Mucosa of descending colon (tissue), 3 donors: ENCODE data around the gene ZNF329. TPM values are rescaled to one million over a fixed set of nuclear protein-coding genes. Genes with fewer than 3 reads are reported as not detected.

Source experiments
- ATAC-seq: fragments of 200-7000 bp; cut with Tn5 transposase; one replicate; pipeline ENCODE4 v1.9.1; 2020; ENCODE audit warnings: mild to moderate bottlenecking, moderate library complexity
- DNase-seq, 3 donors: peaks; one replicate each; pipeline ENCODE4 v3.0.0-alpha.2; 2020
- H3K36me3 ChIP-seq: fragments of 200-600 bp; one replicate; pipeline ENCODE4 v1.8.0; 2021; ENCODE audit warnings: low read depth, mild to moderate bottlenecking
- H3K4me1 ChIP-seq: fragments of 200-600 bp; one replicate; pipeline ENCODE4 v1.8.0; 2021; ENCODE audit warnings: low read depth, mild to moderate bottlenecking
- H3K4me3 ChIP-seq: fragments of 200-600 bp; one replicate; pipeline ENCODE4 v1.8.0; 2021; ENCODE audit warnings: mild to moderate bottlenecking
- H3K9me3 ChIP-seq: fragments of 200-600 bp; one replicate; pipeline ENCODE4 v1.8.0; 2021; ENCODE audit warnings: mild to moderate bottlenecking
- intact Hi-C, 2 donors: fragments of 100-400 bp; cut with DNase I in 1 of 2; cut with micrococcal nuclease in 1 of 2; formaldehyde crosslinking; loops; one replicate each; pipeline versions ENCODE4 v1.11.0 to v1.11.1; 2022; cut with DNase I, micrococcal nuclease
- total RNA-seq, 3 donors: library from RNA; stranded (reverse); fragmentation: NEBNext Ultra II Directional in 2 of 3; extraction: Animal tissue kit (Norgen Biotek cat#: 25700) in 2 of 3; gene quantifications; one replicate each; pipeline versions ENCODE4 v1.2.1 to v1.2.4, GENCODE V29; 2021 to 2023
- TF ChIP-seq, protein P1 (sequence below): fragments of 200-600 bp; IDR thresholded peaks from one replicate; pipeline ENCODE4 v1.8.0; 2022; ENCODE audit warnings: antibody characterized with exemption, mild to moderate bottlenecking
- donor health status: DM: no; HTN: no; CAD: no; lungs with moderate emphysema.
- donor health status: DM: no; HTN: no; CAD: no.
- donor health status: DM: no; HTN: yes; CAD: no.

The ZNF329 gene
- total RNA-seq, 3 donors from 2014 or later = 3.5 to 10.3 (median 4.9) TPM

DNA sequence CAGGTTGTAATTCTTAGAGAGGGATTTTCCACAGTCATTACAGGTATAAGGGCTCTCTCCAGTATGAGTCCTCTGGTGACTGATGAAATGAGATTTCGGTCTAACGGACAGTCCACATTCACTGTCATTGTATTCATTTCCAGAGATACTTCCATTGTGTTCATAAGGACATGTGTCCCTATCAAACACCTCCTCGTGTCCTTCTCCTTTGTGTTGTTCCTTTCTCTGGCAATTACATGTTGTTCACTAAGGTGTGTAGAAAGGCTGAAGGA lies 42.1 kb downstream of the ZNF329 start:
- intact Hi-C loops = no loop called here
- DNase-seq (no peak), ATAC-seq (no peak)
- Histone ChIP-seq H3K4me3 (no peak overlapping the region), H3K9me3 (peaks cover 97% of the 10 kb centered on the region), H3K36me3 (no peaks in the 10 kb centered on the region), H3K4me1 (no peaks in the 10 kb centered on the region)
- TF ChIP-seq, protein P1, sequence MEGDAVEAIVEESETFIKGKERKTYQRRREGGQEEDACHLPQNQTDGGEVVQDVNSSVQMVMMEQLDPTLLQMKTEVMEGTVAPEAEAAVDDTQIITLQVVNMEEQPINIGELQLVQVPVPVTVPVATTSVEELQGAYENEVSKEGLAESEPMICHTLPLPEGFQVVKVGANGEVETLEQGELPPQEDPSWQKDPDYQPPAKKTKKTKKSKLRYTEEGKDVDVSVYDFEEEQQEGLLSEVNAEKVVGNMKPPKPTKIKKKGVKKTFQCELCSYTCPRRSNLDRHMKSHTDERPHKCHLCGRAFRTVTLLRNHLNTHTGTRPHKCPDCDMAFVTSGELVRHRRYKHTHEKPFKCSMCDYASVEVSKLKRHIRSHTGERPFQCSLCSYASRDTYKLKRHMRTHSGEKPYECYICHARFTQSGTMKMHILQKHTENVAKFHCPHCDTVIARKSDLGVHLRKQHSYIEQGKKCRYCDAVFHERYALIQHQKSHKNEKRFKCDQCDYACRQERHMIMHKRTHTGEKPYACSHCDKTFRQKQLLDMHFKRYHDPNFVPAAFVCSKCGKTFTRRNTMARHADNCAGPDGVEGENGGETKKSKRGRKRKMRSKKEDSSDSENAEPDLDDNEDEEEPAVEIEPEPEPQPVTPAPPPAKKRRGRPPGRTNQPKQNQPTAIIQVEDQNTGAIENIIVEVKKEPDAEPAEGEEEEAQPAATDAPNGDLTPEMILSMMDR = no peak

DNA sequence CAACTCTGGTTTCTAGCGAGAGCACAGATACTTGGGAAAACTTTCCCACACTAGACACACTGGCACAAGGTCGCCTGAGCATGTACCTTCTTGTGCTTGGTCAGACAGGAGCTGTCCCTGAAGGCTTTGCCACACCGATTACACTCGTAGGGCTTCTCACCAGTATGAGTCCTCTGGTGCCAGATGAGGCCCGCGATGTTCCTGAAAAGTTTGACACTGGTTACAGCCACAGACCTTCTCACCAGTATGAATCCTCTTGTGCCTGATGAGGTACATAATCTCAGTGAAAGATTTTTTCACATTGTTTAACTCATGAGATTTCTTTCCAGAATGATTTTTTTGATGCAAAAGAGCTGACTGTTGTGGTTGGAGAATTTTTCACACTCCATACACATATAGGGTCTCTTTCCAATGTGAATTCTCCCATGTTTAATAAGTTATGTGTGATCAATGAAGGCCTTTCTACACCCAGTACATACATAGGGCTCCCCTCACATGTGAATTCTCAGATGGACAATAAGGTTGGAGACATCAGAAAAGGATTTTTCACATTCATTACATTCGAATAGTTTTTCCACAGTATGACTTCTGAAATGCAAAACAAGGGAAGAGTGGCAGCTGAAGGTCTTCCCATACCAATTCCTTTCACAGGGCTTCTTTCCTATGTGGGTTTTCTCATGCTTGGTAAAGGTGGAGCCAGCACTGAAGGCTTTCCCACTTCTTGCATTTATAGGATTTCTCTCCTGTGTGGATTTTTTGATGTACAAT lies 42.6 kb downstream of the ZNF329 start:
- H3K9me3 ChIP-seq = peaks cover 97% of the 10 kb centered on the region
- intact Hi-C loops = no loop called here

DNA sequence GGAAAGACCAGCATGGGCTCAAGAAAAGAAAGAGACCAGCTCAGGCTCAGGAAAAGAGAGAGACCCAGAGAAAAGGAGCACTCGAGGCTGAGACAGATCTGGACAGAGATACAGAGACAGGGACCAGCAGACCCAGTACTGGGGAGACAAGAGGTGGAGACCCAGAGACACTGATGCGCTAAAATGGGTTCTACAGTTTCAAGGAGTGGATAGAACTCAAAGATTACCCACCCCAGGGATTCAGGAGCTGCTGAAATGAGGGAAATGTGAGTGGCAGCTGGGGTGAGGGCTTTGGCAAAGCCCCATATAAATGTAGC lies 51.9 kb downstream of the ZNF329 start:
- ATAC-seq (no peak), DNase-seq (no peak)
- Histone ChIP-seq H3K36me3 (no peaks in the 10 kb centered on the region), H3K9me3 (peaks cover 38% of the 10 kb centered on the region), H3K4me3 (peak overlapping the region; percentile 78), H3K4me1 (peaks cover 7% of the 10 kb centered on the region)
- TF ChIP-seq, protein P1 = no peak
- intact Hi-C loops = no loop called here

More for the DNA sequence above, 42.6 kb downstream of the ZNF329 start:
- TF ChIP-seq, protein P1 = no peak
- Histone ChIP-seq H3K36me3 (no peaks in the 10 kb centered on the region), H3K4me3 (no peak overlapping the region), H3K4me1 (no peaks in the 10 kb centered on the region)
- ATAC-seq (no peak), DNase-seq (no peak)

DNA sequence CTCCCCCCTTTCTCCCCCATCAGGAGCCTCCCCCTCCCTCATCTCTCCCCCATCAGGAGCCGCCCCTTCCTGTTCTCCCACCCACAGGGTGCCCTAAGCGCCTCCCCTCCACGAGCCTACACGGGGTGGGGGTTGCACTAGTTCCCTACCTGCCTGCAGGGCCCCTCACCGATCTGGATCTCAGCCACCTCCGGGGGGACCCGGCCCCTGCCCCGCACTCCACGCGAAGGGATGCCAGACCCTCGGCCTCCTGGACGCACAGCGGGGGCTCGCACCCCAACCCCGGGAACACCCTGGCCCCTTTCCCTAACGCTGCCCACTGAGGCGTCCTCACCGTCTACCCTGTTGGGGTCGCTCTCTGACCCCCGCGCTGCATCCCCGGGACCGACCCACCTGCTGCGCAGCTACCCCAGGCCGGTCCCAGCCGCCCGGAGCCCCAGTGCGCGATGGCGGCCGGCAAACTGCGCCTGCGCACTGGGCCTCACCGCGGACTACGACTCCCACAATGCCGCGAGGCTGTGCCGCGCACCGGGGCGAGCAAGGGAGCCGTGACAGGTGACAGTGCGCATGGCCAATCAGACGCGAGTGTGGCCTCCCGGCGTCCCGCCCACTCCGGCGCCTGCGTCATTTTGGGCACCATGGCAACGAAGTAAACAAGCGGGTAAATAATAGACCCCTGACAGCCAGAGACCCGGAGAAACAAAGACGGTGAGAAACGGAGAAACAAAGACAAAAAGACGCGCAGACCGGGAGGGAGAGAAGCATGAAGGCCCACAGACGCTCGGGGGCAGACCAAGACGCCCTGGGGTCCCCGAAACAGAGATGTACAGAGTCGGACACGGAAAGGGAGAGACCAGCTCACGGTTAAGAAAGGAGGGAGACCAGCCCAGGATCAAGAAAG lies 52.6 kb downstream of the ZNF329 start, which contains the start of gene ZSCAN18:
Gene ZSCAN18, minus strand, starts transcription at position 451 of the 901 bp plus-strand sequence. CDS start 7,964 bp downstream, outside the sequence.
- intact Hi-C loops = no loop called here
- H3K9me3 ChIP-seq = peaks cover 32% of the 10 kb centered on the region

DNA sequence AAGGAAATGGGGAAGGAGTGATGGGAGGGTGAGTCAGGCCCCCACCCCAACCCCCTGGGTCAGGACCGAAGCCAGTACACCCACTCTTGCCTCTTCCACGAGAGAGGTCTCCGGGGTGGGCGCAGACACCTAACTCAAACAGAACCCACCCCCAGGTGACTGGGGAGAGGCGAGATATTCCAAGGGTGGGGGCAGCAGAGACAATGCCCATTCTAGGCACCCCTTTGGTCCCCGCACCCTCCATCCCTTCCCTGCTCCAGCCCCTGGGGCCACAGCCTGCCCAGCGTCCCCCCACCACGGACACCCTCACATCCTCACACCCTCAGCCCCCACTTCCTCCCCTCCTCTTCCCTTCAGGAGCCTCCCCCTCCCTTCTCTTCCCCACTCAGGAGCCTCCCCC lies 53.2 kb downstream of the ZNF329 start:
- H3K9me3 ChIP-seq = peaks cover 26% of the 10 kb centered on the region
- ATAC-seq = no peak

More for the DNA sequence above, 52.6 kb downstream of the ZNF329 start, which contains the start of gene ZSCAN18:
- TF ChIP-seq, protein P1 = no peak
- ATAC-seq = peak; percentile 100
- H3K4me1 ChIP-seq = peaks cover 7% of the 10 kb centered on the region
- peak; percentile 96 to 97 (median 96) for DNase-seq
- peak within 1 kb of the TSS; percentile 78 for H3K4me3 ChIP-seq
- no peaks in the 10 kb centered on the region for H3K36me3 ChIP-seq

More for the DNA sequence above, 53.2 kb downstream of the ZNF329 start:
- Histone ChIP-seq H3K4me3 (no peak overlapping the region), H3K4me1 (peaks cover 7% of the 10 kb centered on the region), H3K36me3 (no peaks in the 10 kb centered on the region)
- intact Hi-C loops = no loop called here
- DNase-seq = no peak
- TF ChIP-seq, protein P1 = no peak
